ENCODE measurements around the gene SRC.

- TF ChIP-seq CTCF (IDR thresholded peaks at IDR 0.05) (no peak), POLR2A (IDR thresholded peaks at IDR 0.05) (no peak), POLR2AphosphoS5 (IDR thresholded peaks at IDR 0.05) (no peak)
Observed at GRCh38 chr20:37362231-37362792, 16.4 kb downstream of the SRC start.

All from prostate gland (tissue), 2 donors.